ENCODE results near the gene RAB11FIP4. TPM values are rescaled to one million over a fixed set of nuclear protein-coding genes. Genes with fewer than 3 reads are reported as not detected.

The RAB11FIP4 gene
- total and polyA plus RNA-seq, 2 donors (not counting 1 experiment from before 2014, with no cell fraction given): 0.16 to 0.66 TPM

- DNase-seq (ENCODE audit: low read depth in 2 of 2): no peak
- H2AFZ ChIP-seq (ENCODE audit: low read length): no peak overlapping the region
- H3K27me3 ChIP-seq (ENCODE audit: control insufficient read depth, insufficient read depth, low read length): peaks cover 56% of the 10 kb centered on the region
- no peak overlapping the region for H3K4me3 ChIP-seq (replicated peaks in 1 of 4; ENCODE audit: control extremely low read depth in 1 of 4, insufficient read depth in 1 of 4, low read depth in 3 of 4, low read length in 4 of 4)
- no peak overlapping the region for H3K27ac ChIP-seq (ENCODE audit: insufficient read depth, low read length)
- no peak overlapping the region for H3K4me2 ChIP-seq (ENCODE audit: extremely low read depth, insufficient read depth, low read length)
- H3K9ac ChIP-seq (ENCODE audit: insufficient read depth, low read length): no peak overlapping the region
- TF ChIP-seq EZH2 (IDR thresholded peaks at IDR 0.05; ENCODE audit: low read length, missing control alignments) (no peak), CTCF (conservative IDR thresholded peaks at IDR 0.05 in 1 of 2, IDR thresholded peaks at IDR 0.05 in 1 of 2; ENCODE audit: low read depth in 1 of 2, low read length in 2 of 2) (no peak)
- H3K79me2 ChIP-seq (ENCODE audit: control insufficient read depth, insufficient read depth, low read length): no peaks in the 10 kb centered on the region
- no peaks in the 10 kb centered on the region for H3K9me3 ChIP-seq (ENCODE audit: control insufficient read depth, insufficient read depth, low read depth, low read length)
- H3K4me1 ChIP-seq (ENCODE audit: control insufficient read depth, extremely low read depth, insufficient read depth, low read length): peaks cover 4% of the 10 kb centered on the region
- no peaks in the 10 kb centered on the region for H3K36me3 ChIP-seq (ENCODE audit: control insufficient read depth, insufficient read depth, low read length)
- H4K20me1 ChIP-seq (ENCODE audit: control insufficient read depth, extremely low read depth, insufficient read depth, low read length): no peaks in the 10 kb centered on the region
Observed at GRCh38 chr17:31489295-31490018, 98.0 kb downstream of the RAB11FIP4 start.

- no peak for TF ChIP-seq CTCF (conservative IDR thresholded peaks at IDR 0.05 in 1 of 2, IDR thresholded peaks at IDR 0.05 in 1 of 2; ENCODE audit: low read depth in 1 of 2, low read length in 2 of 2)
- TF ChIP-seq EZH2 (IDR thresholded peaks at IDR 0.05; ENCODE audit: low read length, missing control alignments): no peak
Observed at GRCh38 chr17:31490019-31490650, 98.7 kb downstream of the RAB11FIP4 start.

DNA sequence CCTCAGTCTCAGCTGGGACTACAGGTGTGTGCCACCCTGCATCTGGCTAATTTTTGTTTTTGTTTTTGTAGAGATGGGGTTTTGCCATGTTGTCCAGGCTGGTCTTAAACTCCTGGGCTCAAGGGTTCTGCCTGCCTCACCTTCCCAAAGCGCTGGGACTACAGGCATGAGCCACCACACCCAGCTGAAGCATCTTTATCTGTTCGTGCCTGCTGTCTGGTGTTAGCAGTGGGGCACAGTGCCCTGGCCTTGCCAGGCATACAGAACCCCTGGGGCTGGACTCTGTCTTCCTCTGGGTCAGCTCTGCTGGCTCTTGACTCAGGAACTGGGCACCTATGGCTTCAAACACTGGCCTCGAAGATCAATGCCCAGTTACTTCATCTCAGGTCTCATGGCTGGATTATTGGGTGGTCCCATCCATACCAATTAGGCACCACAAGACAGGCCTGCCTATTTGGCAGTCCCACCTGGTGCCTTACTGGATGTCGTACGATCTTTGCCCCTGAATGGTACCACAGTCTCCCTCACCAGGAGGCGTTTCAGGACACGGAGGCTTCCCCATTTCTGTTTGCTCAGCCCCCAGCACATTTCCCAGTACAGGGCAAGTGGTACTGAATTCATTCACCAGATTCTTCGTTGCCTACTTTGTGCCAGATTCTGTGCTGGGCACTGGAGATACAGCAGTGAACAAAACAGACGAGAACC, 99.3 kb downstream of the RAB11FIP4 start:
- no peak overlapping the region for H3K9ac ChIP-seq (ENCODE audit: insufficient read depth, low read length)
- H3K36me3 ChIP-seq (ENCODE audit: control insufficient read depth, insufficient read depth, low read length): no peaks in the 10 kb centered on the region
- H4K20me1 ChIP-seq (ENCODE audit: control insufficient read depth, extremely low read depth, insufficient read depth, low read length): no peaks in the 10 kb centered on the region
- no peak overlapping the region for H3K27ac ChIP-seq (ENCODE audit: insufficient read depth, low read length)
- no peaks in the 10 kb centered on the region for H3K9me3 ChIP-seq (ENCODE audit: control insufficient read depth, insufficient read depth, low read depth, low read length)
- DNase-seq (ENCODE audit: low read depth in 2 of 2): no peak
- H3K4me2 ChIP-seq (ENCODE audit: extremely low read depth, insufficient read depth, low read length): no peak overlapping the region
- H3K4me1 ChIP-seq (ENCODE audit: control insufficient read depth, extremely low read depth, insufficient read depth, low read length): peaks cover 4% of the 10 kb centered on the region
- no peak overlapping the region for H3K4me3 ChIP-seq (replicated peaks in 1 of 4; ENCODE audit: control extremely low read depth in 1 of 4, insufficient read depth in 1 of 4, low read depth in 3 of 4, low read length in 4 of 4)
- H2AFZ ChIP-seq (ENCODE audit: low read length): no peak overlapping the region
- TF ChIP-seq EZH2 (IDR thresholded peaks at IDR 0.05; ENCODE audit: low read length, missing control alignments) (no peak), CTCF (conservative IDR thresholded peaks at IDR 0.05 in 1 of 2, IDR thresholded peaks at IDR 0.05 in 1 of 2; ENCODE audit: low read depth in 1 of 2, low read length in 2 of 2) (no peak)
- peaks cover 47% of the 10 kb centered on the region for H3K27me3 ChIP-seq (ENCODE audit: control insufficient read depth, insufficient read depth, low read length)
- no peaks in the 10 kb centered on the region for H3K79me2 ChIP-seq (ENCODE audit: control insufficient read depth, insufficient read depth, low read length)

More at GRCh38 chr17:31490019-31490650, 98.7 kb downstream of the RAB11FIP4 start:
- H3K9ac ChIP-seq (ENCODE audit: insufficient read depth, low read length): no peak overlapping the region
- H3K79me2 ChIP-seq (ENCODE audit: control insufficient read depth, insufficient read depth, low read length): no peaks in the 10 kb centered on the region
- no peak overlapping the region for H3K4me3 ChIP-seq (replicated peaks in 1 of 4; ENCODE audit: control extremely low read depth in 1 of 4, insufficient read depth in 1 of 4, low read depth in 3 of 4, low read length in 4 of 4)
- no peak overlapping the region for H2AFZ ChIP-seq (ENCODE audit: low read length)
- H3K27me3 ChIP-seq (ENCODE audit: control insufficient read depth, insufficient read depth, low read length): peaks cover 51% of the 10 kb centered on the region
- H3K9me3 ChIP-seq (ENCODE audit: control insufficient read depth, insufficient read depth, low read depth, low read length): no peaks in the 10 kb centered on the region
- no peaks in the 10 kb centered on the region for H3K36me3 ChIP-seq (ENCODE audit: control insufficient read depth, insufficient read depth, low read length)
- H3K27ac ChIP-seq (ENCODE audit: insufficient read depth, low read length): no peak overlapping the region
- H4K20me1 ChIP-seq (ENCODE audit: control insufficient read depth, extremely low read depth, insufficient read depth, low read length): no peaks in the 10 kb centered on the region
- H3K4me2 ChIP-seq (ENCODE audit: extremely low read depth, insufficient read depth, low read length): no peak overlapping the region
- no peak for DNase-seq (ENCODE audit: low read depth in 2 of 2)
- H3K4me1 ChIP-seq (ENCODE audit: control insufficient read depth, extremely low read depth, insufficient read depth, low read length): peaks cover 4% of the 10 kb centered on the region
